K562 (cell line): ENCODE measurements around the gene WDPCP. TPM values are rescaled to one million over a fixed set of nuclear protein-coding genes. Genes with fewer than 3 reads are reported as not detected.

Experiments used
- ATAC-seq: fragments of 200-7000 bp; cut with Tn5 transposase; 3 replicates; pipeline ENCODE4 v1.9.1; 2020; ENCODE audit warnings: moderate library complexity
- BruUV-seq: library from RNA; stranded (reverse); fragments of 400-500 nt; replicated peaks from 2 replicates; lab custom pipeline; 2021; lab: Mats Ljungman, UMichigan
- CTCF ChIA-PET: fragments of 300-600 bp; formaldehyde crosslinking; extraction: SDS; loops from one replicate; lab custom pipeline; 2021; ENCODE audit warnings: low intra/inter-chr PET ratio; lab: Yijun Ruan, JAX
- POLR2A ChIA-PET: fragments of 300-600, 350-650 bp; sonication (Branson Sonifier 250); formaldehyde crosslinking; extraction: SDS; loops from one replicate; lab custom pipeline; 2021; ENCODE audit warnings: antibody characterized with exemption, inconsistent platforms; lab: Yijun Ruan, JAX
- DNase-seq, 4 experiments: peaks; one replicate each; pipeline versions ENCODE4 v3.0.0 to v3.0.0-alpha.2; 2011 to 2018; ENCODE audit warnings: low spot score in 3 of 4, mixed read lengths in 3 of 4; ENCODE audit errors: extremely low read depth in 1 of 4
- FAIRE-seq: peaks from 2 replicates; lab custom pipeline; 2011; peaks lifted over from hg19 to GRCh38; lab: Jason Lieb, UNC
- H2AFZ ChIP-seq: 2 replicates; pipeline ENCODE4 v1.6.0; 2011; ENCODE audit warnings: low read depth, low read length, control low read depth, inconsistent platforms
- H3K27ac ChIP-seq: fragments of 200-600 bp; 3 replicates; pipeline ENCODE4 v1.8.0; 2011; ENCODE audit warnings: low read depth, mild to moderate bottlenecking, control low read depth, inconsistent platforms, low read length, moderate library complexity, mixed read lengths; ENCODE audit errors: extremely low read depth
- H3K27me3 ChIP-seq, 2 experiments: fragments of 300-600 bp in 1 of 2; 2 replicates in 1 of 2; 3 replicates in 1 of 2; pipeline versions ENCODE4 v1.6.0 to v1.8.0; 2011; ENCODE audit warnings: inconsistent platforms in 2 of 2, low read length in 2 of 2, mild to moderate bottlenecking in 1 of 2, mixed read lengths in 1 of 2, moderate library complexity in 1 of 2; ENCODE audit not compliant: control insufficient read depth in 2 of 2, insufficient read depth in 2 of 2
- H3K36me3 ChIP-seq: fragments of 300-600 bp; 3 replicates; pipeline ENCODE4 v1.8.0; 2011; ENCODE audit warnings: mild to moderate bottlenecking, low read length, inconsistent platforms; ENCODE audit not compliant: control insufficient read depth, insufficient read depth
- H3K4me1 ChIP-seq, 2 experiments: fragments of 200-600 bp in 1 of 2; replicated peaks in 1 of 2; 2 replicates in 1 of 2; 3 replicates in 1 of 2; pipeline versions ENCODE4 v1.5.1 to v1.8.0; 2011; ENCODE audit warnings: inconsistent platforms in 2 of 2, low read length in 2 of 2, mild to moderate bottlenecking in 1 of 2, mixed read lengths in 1 of 2, moderate library complexity in 1 of 2; ENCODE audit not compliant: control insufficient read depth in 2 of 2, insufficient read depth in 2 of 2
- H3K4me2 ChIP-seq: 2 replicates; pipeline ENCODE4 v1.6.1; 2011; ENCODE audit warnings: low read length, control low read depth, inconsistent platforms, mixed read lengths; ENCODE audit not compliant: insufficient read depth
- H3K4me3 ChIP-seq: fragments of 200-600 bp; sonication (generic), shearing (Covaris generic); 2 replicates; pipeline ENCODE4 v1.5.1; 2016; ENCODE audit warnings: control low read depth, inconsistent platforms
- H3K79me2 ChIP-seq: fragments of 200-600 bp; 3 replicates; pipeline ENCODE4 v1.8.0; 2011; ENCODE audit warnings: low read length, inconsistent platforms; ENCODE audit not compliant: control insufficient read depth, insufficient read depth
- H3K9ac ChIP-seq, 2 experiments: 2 replicates each; pipeline versions ENCODE4 v1.6.0 to v1.6.1; 2011; ENCODE audit warnings: low read depth in 2 of 2, low read length in 2 of 2, control low read depth in 1 of 2, inconsistent platforms in 1 of 2, mild to moderate bottlenecking in 1 of 2, mixed read lengths in 1 of 2; ENCODE audit not compliant: insufficient read depth in 1 of 2
- H3K9me1 ChIP-seq: one replicate; pipeline ENCODE4 v1.6.0; 2011; ENCODE audit warnings: inconsistent platforms, mild to moderate bottlenecking, low read length, moderate library complexity; ENCODE audit not compliant: control insufficient read depth, insufficient read depth
- H3K9me3 ChIP-seq: replicated peaks from 2 replicates; pipeline ENCODE4 v1.5.1; 2011; ENCODE audit warnings: low read depth, low read length, inconsistent platforms; ENCODE audit not compliant: control insufficient read depth, insufficient read depth
- H4K20me1 ChIP-seq: replicated peaks from 2 replicates; pipeline ENCODE4 v1.6.1; 2011; ENCODE audit warnings: low read length, inconsistent platforms, mixed read lengths; ENCODE audit not compliant: control insufficient read depth, insufficient read depth
- BRD4 ChIP-seq: fragments of 200-600 bp; sonication (generic); IDR thresholded peaks from 2 replicates; pipeline ENCODE4 v1.6.1; 2017; ENCODE audit warnings: inconsistent platforms
- BRD9 ChIP-seq: fragments of 450-650 bp; IDR thresholded peaks from 2 replicates; pipeline ENCODE4 v1.6.1; 2018; ENCODE audit warnings: low read depth; ENCODE audit not compliant: partially characterized antibody
- CBX8 ChIP-seq: fragments of 200-600 bp; sonication (generic); IDR thresholded peaks from 2 replicates; pipeline ENCODE4 v1.6.1; 2012; ENCODE audit warnings: borderline replicate concordance, mixed run types, low read depth, mild to moderate bottlenecking, moderate library complexity, mixed read lengths, low read length, control low read depth, inconsistent platforms; ENCODE audit not compliant: poor library complexity, severe bottlenecking; ENCODE audit errors: extremely low read depth
- CHD2 ChIP-seq: IDR thresholded peaks from 2 replicates; pipeline ENCODE4 v1.6.1; 2011; ENCODE audit warnings: low read depth, low read length
- DACH1 ChIP-seq: fragments of 450-650 bp; IDR thresholded peaks from 2 replicates; pipeline ENCODE4 v1.6.1; 2018; ENCODE audit not compliant: partially characterized antibody
- E2F5 ChIP-seq: sonication (generic); formaldehyde crosslinking; IDR thresholded peaks from 2 replicates; pipeline ENCODE4 v1.8.0; 2022; ENCODE audit warnings: mild to moderate bottlenecking, missing genetic modification reagents
- ELK3 ChIP-seq: fragments of 450-650 bp; formaldehyde crosslinking; IDR thresholded peaks from 2 replicates; pipeline ENCODE4 v1.4.0; 2020; ENCODE audit warnings: mild to moderate bottlenecking
- HMG20A ChIP-seq: fragments of 450-650 bp; formaldehyde crosslinking; conservative IDR thresholded peaks from 2 replicates; pipeline ENCODE4 v1.4.0; 2020; ENCODE audit warnings: mild to moderate bottlenecking, mixed read lengths
- NBN ChIP-seq: fragments of 450-650 bp; IDR thresholded peaks from 2 replicates; pipeline ENCODE4 v1.6.1; 2016; ENCODE audit warnings: low read depth, mild to moderate bottlenecking
- NCOA1 ChIP-seq: fragments of 450-650 bp; IDR thresholded peaks from 2 replicates; pipeline ENCODE4 v1.6.1; 2016; ENCODE audit warnings: low read depth
- RCOR1 ChIP-seq, 2 experiments: IDR thresholded peaks; 2 replicates each; pipeline ENCODE4 v1.6.1; 2012; ENCODE audit warnings: low read depth in 2 of 2, low read length in 2 of 2, borderline replicate concordance in 1 of 2, improper control_type of control experiment in 1 of 2
- SMAD2 ChIP-seq: fragments of 150-350 bp; IDR thresholded peaks from 2 replicates; pipeline ENCODE4 v1.6.1; 2014; ENCODE audit warnings: low read depth, mild to moderate bottlenecking, low read length
- STAT6 ChIP-seq: sonication (generic); formaldehyde crosslinking; IDR thresholded peaks from 2 replicates; pipeline ENCODE4 v1.8.1; 2023; ENCODE audit warnings: mild to moderate bottlenecking, missing genetic modification reagents
- ZNF174 ChIP-seq: fragments of 250-450 bp; sonication (Bioruptor Pico); IDR thresholded peaks from 2 replicates; pipeline ENCODE4 v1.4.0; 2020; ENCODE audit warnings: mild to moderate bottlenecking
- ZNF518B ChIP-seq: fragments of 250-450 bp; sonication (Bioruptor Pico); IDR thresholded peaks from 2 replicates; pipeline ENCODE4 v1.5.0; 2021; ENCODE audit warnings: mild to moderate bottlenecking, moderate library complexity
- ZNF764 ChIP-seq: fragments of 250-450 bp; sonication (Bioruptor Pico); IDR thresholded peaks from 2 replicates; pipeline ENCODE4 v1.4.0; 2020; ENCODE audit warnings: low read depth, mild to moderate bottlenecking, moderate library complexity
- in situ Hi-C: fragments of 300-500 bp; cut with MboI; formaldehyde crosslinking; loops from 4 replicates; pipeline ENCODE4 v1.15.0; 2018; ENCODE audit warnings: inconsistent platforms, mixed read lengths
- intact Hi-C: fragments of 100-400 bp; cut with micrococcal nuclease; formaldehyde crosslinking; loops from 2 replicates; pipeline ENCODE4 v1.14.2; 2022
- polyA plus RNA-seq, 8 experiments: library from polyadenylated mRNA; depleted of rRNA in 4 of 8; stranded (reverse) in 5 of 8; unstranded in 3 of 8; fragments of >200 nt; fragmentation: Nextera tagmentation in 2 of 8; fragmentation: Illumina TruSeq in 1 of 8; extraction: Ambion mirVana in 2 of 8; extraction: Trizol in 1 of 8; gene quantifications; 2 replicates each; pipeline versions ENCODE4 v1.2.1 to v1.2.3, GENCODE V29; 2011 to 2014; ENCODE audit warnings: inconsistent platforms in 1 of 8, missing spikeins in 1 of 8
- total RNA-seq, 7 experiments: library from RNA; depleted of rRNA in 6 of 7; stranded (reverse); fragments of >200 nt in 6 of 7; fragmentation: Illumina TruSeq in 2 of 7; extraction: Trizol in 2 of 7; gene quantifications; 2 replicates each; pipeline versions ENCODE4 v1.2.1 to v1.2.3, GENCODE V29; 2011 to 2021; ENCODE audit warnings: low replicate concordance in 1 of 7

The WDPCP gene
- total and polyA plus RNA-seq, 9 of the 15 experiments (the other 6 are each of a cell fraction or from before 2014, with no cell fraction given) = 1.4 to 6.4 (median 5.5) TPM

GRCh38 chr2:63436488-63436887, 151.8 kb downstream of the WDPCP start:
- in situ Hi-C loops (no loop called here), intact Hi-C loops (no loop called here)
- Histone ChIP-seq H3K27me3 (no peaks in the 10 kb centered on the region), H4K20me1 (no peaks in the 10 kb centered on the region), H3K36me3 (no peaks in the 10 kb centered on the region), H3K9me3 (no peaks in the 10 kb centered on the region), H3K4me2 (no peak overlapping the region), H2AFZ (no peak overlapping the region), H3K9me1 (no peaks in the 10 kb centered on the region), H3K4me3 (no peak overlapping the region), H3K9ac (no peak overlapping the region), H3K4me1 (peaks cover 0 to 9% of the 10 kb centered on the region in 2 experiments; a peak in 2 of 5 replicates), H3K79me2 (no peaks in the 10 kb centered on the region), H3K27ac (no peak overlapping the region)
- ChIA-PET POLR2A (interaction anchor here (0.6 kb wide), 1 partner anchor 1587 kb away, joined by 3 read pairs; no protein-coding TSS in a partner anchor), CTCF (no interaction called here)
- no TSS peak for BruUV-seq
- no peak for FAIRE-seq
- no peak for DNase-seq
- no peak for ATAC-seq
- no peak for TF ChIP-seq ZNF174 (CRISPR knock-in tag)
- TF ChIP-seq DACH1 = no peak
- no peak for TF ChIP-seq NBN
- no peak for TF ChIP-seq ZNF518B (CRISPR knock-in tag)
- no peak for TF ChIP-seq SMAD2
- TF ChIP-seq E2F5 (CRISPR knock-in tag) = no peak
- no peak for TF ChIP-seq NCOA1
- no peak for TF ChIP-seq ELK3
- no peak for TF ChIP-seq HMG20A
- no peak for TF ChIP-seq ZNF764
- TF ChIP-seq BRD4 = no peak
- TF ChIP-seq RCOR1 (IDR thresholded peaks at IDR 0.05; ENCODE audit: borderline replicate concordance in 1 of 2, low read depth in 2 of 2, low read length in 2 of 2) = no peak
- TF ChIP-seq STAT6 (CRISPR knock-in tag) = no peak
- no peak for TF ChIP-seq BRD9
- no peak for TF ChIP-seq CHD2
- no peak for TF ChIP-seq CBX8
